CD4-positive, alpha-beta T cell treated with Interleukin-15 for 4 hours (primary cell): Measurements from ENCODE around the gene SYNM.

ENCODE experiments used
- DNase-seq: peaks from one replicate; pipeline ENCODE4 v3.0.0-alpha.2; 2020; ENCODE audit warnings: low spot score

Gene SYNM

GRCh38 chr15:99143655-99144610 is 39.1 kb downstream of the SYNM start:
- DNase-seq: no peak

- no peak for DNase-seq
Measured at GRCh38 chr15:99145005-99145404, 40.1 kb downstream of the SYNM start.

GRCh38 chr15:99145778-99146177 is 40.9 kb downstream of the SYNM start:
- no peak for DNase-seq

- DNase-seq: no peak
Measured at GRCh38 chr15:99146661-99147060, 41.8 kb downstream of the SYNM start.

GRCh38 chr15:99148851-99149276 is 44.0 kb downstream of the SYNM start:
- no peak for DNase-seq

- no peak for DNase-seq
Measured at GRCh38 chr15:99149366-99149765, 44.5 kb downstream of the SYNM start.

GRCh38 chr15:99151156-99151555 is 46.3 kb downstream of the SYNM start:
- no peak for DNase-seq

- no peak for DNase-seq
Measured at GRCh38 chr15:99153026-99153535, 48.2 kb downstream of the SYNM start.

GRCh38 chr15:99154271-99154670 is 49.4 kb downstream of the SYNM start:
- DNase-seq: no peak

GRCh38 chr15:99155961-99156443 is 51.1 kb downstream of the SYNM start:
- no peak for DNase-seq

- DNase-seq: no peak
Measured at GRCh38 chr15:99157456-99157855, 52.6 kb downstream of the SYNM start.

GRCh38 chr15:99158626-99159412 is 53.9 kb downstream of the SYNM start:
- no peak for DNase-seq

- no peak for DNase-seq
Measured at GRCh38 chr15:99163271-99164062, 58.6 kb downstream of the SYNM start.

GRCh38 chr15:99164119-99164518 is 59.2 kb downstream of the SYNM start:
- DNase-seq: no peak

- DNase-seq: no peak
Measured at GRCh38 chr15:99165020-99165790, 60.3 kb downstream of the SYNM start.

GRCh38 chr15:99165956-99166689 is 61.2 kb downstream of the SYNM start:
- no peak for DNase-seq

GRCh38 chr15:99167201-99167600 is 62.3 kb downstream of the SYNM start:
- no peak for DNase-seq

GRCh38 chr15:99167640-99168039 is 62.8 kb downstream of the SYNM start:
- DNase-seq: no peak

GRCh38 chr15:99168601-99169580 is 64.0 kb downstream of the SYNM start:
- DNase-seq: no peak
